HG02981 (cell line): ENCODE results near the gene IRF2BPL.

Experiments used
- ATAC-seq: cut with Tn5 transposase; IDR thresholded peaks from one replicate; pipeline ENCODE4 v1.9.1; 2021; ENCODE audit warnings: mild to moderate bottlenecking, moderate library complexity; ENCODE audit not compliant: unreplicated experiment

Gene IRF2BPL

DNA sequence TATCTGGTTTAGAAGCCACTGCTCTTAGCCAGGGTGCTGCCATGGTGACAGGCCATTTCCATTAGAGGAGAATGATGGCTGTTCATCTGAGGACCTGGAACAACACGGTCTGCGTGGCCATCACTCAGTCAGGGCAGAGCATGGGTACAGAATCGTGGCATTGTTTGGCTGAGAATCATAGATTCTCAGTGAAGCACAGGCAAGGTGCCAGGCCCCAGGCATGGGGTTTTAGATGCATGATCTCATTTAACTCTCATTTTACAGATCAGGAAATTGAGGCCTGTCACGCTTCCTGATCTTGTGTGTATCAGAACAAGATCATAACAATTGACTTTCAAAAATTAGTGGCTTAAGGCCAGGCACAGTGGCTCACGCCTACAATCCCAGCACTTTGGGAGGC, 26.8 kb upstream of the IRF2BPL start:
- no peak for ATAC-seq

DNA sequence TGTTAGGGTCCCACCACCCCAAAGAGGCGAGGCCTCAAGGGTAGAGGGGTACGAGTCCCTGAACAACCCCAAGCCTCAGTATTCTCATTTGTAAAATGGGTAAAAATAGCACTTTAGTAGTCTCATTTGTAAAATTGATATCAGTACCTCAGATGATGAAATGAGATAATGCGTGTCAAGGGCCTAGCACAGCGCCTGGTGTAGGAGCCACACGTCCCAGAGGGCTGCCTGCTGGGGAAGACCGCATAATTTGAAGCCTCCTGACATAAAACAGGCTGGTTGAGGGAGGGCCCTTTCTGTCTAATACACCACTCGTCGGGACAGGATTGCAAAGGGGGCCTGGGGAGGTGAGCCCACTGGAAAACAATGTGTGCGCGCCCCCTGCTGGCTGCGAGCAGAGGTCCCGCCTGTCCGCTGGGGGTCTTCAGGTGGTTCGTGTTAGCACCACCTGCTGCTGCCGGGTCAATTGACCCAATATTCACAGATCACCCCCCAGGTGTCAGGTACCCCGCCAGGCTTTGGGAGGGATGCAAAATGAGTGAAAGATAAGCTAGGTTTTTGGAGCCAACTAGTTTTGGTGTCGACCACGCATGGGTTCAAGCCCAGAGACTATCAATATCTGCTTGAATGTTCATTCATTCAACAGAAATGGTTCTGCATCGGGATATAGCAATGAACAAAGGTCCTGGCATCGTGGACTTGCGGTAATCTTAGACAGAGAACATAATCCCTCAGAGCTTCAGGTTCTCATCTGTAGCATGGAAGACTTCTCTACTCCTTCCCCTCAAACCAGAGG, 24.7 kb upstream of the IRF2BPL start:
- ATAC-seq, result no peak

DNA sequence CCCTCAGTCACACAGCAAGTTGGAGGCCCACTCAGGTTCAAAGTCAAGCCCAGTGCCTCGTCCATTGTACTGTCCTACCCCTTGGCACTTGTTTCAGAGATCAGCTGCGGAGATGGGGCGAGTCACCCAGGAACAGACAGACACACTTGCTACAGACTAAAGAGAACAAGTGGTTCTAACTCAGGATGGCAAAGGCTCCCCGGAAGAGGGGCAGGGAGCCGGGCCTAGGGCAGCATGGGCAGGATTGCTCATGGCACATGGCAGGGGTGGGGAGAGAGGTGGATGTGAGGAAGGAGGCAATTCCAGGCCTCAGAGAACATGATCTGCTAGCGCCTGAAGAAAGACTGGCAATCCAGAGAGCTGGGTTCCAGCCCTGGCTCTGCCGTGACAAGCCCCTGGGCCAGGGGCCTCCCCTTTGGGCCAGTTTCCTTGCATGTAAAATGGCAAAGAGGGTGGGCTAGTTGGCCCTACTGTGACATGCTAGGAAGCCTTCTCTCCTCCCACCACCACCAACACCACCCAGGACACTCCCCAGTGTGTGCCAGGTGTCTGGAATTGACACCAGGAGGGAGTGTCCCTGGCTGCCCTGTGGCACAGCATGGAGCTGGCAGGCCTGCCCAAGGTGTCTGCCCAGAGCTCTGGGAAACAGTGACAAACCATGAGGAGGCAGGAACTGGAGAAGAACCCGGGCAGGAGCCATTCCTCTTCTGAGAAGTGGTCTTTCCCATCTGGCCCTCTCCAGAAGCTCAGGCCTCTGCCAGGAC, 24.0 kb upstream of the IRF2BPL start:
- no peak for ATAC-seq

DNA sequence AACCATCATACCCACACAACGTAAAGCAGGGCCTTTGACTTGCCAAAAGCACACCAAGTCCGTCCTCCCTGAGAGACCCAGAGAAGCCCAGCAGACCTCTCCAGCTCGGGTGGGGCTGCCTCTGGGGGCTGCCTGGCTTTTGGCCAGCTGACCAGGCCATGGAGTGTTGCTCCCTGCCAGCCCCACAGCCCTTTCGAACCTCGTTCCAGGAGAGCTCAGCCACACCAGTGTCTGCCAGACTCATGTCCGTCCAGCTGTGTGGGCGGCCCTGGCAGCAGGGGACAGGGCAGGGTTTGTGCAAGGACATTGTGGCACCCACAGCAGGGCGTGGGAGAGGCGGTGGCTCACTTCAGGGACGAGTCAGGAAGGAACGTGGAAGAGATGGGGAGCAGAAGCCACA, 22.6 kb upstream of the IRF2BPL start:
- ATAC-seq, result no peak

DNA sequence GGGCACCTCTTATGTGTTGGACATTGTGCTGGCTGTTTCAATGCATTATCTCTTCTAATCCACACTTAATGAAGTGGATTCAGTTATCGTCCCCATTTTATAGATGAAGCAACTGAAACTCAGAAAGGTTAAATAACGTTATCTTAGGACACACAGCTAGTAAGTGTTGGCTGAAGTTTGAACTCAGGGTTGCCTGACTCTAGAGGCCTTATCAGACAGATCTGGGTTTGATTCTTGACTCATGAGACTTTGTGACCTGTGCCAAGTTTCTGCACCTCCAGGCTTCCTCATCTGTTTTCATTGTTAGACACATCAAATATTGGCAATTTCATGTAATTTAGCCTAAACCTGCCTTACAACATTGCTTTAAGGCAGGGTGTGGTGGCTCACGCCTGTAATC, 18.2 kb upstream of the IRF2BPL start:
- no peak for ATAC-seq

DNA sequence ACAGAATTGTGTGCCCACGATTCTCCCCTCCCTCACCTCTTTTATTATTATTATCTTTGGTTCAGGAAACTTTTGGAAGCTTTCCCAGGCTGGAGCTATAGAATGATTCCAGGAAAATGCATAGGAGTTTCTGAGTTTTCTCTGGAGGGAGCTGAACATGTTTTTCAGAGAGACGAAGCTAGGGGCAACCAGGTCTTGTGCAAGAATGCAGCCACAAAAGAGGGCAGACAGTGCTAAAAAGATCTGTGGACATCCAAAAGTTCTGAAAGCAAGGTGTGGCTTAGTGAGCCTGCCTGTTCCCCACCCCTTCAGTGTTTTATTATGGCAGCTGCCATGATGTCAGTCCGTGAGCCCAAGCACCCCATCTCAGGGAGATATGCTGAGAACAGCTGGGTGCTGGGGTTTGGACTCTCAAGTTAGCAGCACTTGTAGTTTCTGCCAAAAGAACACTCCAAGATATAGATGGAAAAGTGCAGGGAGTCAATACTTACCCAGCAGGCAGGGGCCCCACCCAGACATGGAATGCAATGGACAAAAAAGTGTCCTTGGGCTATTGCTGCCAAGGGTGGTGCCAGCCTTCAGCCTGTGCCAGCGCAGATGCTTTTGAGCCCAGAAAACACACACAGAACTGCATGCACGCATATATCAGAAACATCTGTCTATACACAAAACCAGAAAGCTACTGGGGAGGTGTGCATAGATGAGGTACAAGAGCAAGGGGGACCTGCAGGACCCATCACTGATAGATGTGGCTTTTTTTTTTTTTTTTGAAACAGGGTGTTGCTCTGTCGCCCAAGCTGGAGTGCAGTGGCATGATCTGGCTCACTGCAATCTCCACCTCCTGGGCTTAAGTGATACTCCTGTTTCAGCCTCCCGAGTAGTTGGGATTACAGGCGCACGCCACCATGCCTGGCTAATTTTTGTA, 17.0 kb upstream of the IRF2BPL start:
- no peak for ATAC-seq

DNA sequence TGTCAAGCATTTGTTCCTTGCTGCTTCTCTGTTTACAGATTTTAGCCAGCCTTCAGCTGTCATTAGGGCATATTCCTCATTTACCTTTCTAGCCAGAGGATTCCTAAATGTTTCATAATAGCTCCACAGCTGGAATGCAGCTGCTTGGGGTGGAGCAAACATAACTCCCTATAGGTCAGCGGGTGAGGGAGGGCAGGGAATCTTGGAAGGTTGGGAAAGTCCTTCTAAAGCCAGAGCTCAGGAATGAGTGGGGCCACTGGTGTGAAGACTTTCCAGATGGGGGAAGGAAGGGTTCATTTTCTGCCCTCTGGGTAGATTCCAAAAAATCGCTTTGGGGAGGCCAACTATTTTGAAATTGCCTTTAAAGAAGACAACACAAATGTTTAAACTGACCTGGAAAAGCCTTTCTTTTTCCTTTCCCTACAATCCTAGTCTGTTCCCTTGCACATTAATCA, 16.3 kb upstream of the IRF2BPL start:
- no peak for ATAC-seq

DNA sequence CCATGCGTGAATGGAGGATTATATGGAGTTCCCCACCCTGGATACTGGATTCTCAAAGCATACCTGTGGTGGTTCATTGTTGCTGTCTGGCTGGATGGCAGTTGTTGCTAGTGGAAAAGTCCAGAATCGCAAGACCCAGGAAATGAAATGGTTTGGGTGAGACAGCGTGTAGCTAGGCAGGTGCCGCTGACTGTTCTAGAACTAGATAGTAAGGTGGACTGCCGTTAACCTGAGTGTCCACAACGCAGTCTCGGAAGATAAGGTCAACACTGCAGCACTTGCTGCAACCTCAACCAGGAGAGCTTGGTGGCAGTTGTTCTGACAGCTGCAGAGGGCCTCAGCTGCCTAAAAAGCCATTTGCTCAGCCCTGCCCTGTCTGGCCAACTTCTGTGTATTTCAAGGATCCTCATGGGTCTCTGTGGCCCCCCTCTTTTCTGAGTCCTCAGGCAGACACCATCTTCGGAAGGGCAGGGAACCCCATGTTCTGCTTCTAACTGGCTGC, 15.5 kb upstream of the IRF2BPL start:
- no peak for ATAC-seq

DNA sequence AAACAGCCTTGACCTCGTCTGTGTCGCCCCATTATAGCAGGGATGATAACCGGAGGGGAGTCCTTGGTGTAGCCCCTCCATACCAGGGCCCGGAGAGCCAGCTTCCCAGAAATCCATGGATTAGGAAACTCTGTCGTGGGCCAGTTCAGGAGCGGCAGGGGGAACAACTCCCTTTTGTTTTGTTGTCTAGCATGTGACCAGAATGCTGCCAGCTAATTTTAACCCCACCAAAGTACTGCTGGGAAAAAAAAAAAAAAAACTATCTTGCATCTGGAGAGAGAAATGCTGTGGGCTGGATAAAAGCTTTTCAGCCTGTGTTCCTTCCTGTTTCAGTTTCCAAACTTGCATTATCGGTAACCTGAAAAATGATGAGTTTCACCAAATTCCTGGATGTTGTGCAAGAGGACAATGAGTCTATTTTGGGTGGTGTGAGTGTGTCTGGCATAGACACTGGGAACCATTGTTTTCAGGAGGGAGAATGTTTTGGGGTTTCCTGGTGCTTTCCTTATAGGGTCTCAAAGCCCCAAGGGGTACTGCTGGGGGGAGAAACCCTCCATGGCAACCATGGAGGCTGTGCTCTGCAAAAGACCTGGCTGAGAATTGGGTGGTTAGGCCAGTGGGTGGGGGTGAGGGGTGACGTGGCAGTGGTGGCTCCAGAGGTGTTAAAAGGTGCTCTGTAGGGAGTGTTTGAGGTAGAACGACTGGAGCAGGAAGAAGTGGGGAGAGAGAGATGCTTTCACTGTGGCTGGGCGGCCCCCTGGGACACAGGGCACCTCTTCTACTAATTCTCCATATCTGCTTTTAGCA, 14.9 kb upstream of the IRF2BPL start:
- no peak for ATAC-seq

DNA sequence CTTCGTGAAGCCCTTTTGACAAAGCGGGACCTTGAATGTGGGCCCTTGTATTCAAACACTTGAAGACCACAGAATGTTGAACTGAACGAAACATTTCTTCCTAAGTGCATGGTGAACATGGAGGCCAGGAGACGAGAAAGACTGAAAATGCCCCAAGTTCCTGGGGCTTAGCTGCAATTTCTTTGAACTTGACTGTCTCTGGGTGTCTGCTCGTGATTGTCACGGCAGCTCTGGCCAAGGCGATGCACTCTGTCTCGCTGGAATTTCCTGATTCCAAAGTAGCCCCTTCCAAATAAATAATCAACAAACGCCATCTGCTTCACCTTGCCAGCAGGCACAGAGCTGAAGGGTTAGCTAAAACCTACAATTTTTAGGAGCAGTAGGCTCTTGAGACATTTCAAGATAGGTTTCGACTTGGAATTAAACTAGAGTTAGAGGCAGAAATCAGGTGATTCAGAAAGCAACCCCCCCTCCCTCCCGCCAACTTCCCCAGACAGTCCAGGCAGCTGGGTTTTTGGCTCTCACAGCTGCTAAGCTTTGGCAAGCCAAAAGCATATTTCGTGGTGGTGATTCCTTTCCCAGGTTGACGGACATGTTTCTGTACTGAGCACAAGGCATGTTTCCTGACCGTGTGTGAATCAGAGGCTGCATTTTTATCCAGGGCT, 13.5 kb upstream of the IRF2BPL start:
- no peak for ATAC-seq

DNA sequence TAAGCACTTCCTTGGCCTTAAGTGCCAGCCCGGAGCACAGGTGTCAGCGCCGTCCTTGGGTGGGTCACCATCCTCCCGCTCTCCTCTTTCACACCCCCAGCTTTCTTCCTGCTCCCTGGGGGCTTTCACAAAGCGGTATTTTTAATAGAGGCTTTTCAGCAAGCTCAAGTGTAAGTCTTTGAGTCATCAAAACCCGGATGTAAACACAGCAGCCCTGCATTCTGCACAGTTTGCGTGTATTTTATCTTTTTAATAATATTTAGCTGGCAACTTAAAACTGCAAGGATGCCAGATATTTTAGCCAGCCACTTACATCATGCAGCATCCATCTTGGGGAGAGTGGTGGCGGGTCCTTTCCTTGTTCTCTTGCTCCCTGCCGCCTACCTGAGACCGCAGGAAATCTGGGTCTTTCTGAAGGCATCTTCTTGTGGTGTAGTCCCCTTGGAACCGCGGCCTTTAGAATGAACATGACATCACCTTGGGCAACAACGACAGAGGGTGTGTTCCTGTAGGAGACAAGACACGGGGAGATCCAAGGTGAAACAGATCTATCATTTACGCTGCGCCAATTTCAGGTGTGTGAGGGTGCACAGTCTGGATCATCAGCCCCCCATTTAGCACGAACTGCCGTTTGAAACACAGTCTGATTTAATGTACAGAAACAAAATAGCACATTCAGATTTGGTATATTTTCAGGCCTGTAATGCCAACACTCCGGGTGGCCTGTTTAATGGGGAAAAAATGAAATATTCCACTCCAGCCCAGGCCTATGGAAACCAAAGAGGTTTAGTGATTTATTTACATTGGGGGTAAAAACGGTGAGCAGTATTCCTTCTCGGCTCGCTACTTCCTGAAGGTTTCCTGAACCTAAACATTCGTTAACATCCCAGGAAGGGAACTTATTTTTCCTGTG, 12.5 kb upstream of the IRF2BPL start:
- peak; percentile 20 for ATAC-seq

DNA sequence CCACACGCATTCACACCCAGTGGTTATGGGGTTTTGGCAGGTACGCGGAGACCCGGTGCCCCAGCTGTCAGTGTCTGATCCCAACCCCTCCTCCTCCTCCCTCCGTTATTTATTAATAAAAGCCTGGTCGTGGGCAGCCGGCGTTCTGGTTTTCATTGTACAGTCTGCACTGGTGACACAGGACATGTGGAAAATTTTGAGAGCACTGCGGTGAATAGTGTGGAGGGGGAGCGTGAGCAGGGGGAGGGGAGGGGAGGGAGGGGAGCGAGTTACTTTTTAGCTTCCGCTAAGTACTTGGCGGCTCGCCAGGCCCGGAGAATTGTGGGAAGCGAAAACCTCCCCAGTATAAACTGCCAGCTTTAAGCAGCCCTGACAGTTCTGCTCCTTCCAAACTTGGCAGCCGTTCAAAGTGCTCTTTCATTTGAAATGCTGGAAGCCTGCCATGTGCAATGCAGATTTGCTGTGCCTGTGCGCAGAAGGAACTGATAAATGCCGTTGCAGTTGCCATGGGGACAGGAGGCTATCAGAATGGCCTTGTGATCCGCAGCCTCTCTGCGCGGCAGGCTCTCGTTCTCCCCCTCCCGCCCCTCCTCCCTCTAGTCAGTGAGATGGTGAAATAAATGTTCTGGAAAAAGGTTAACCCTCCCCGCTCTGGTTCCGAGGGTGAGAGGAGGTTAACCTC, 11.7 kb upstream of the IRF2BPL start:
- peak; percentile 59 for ATAC-seq

DNA sequence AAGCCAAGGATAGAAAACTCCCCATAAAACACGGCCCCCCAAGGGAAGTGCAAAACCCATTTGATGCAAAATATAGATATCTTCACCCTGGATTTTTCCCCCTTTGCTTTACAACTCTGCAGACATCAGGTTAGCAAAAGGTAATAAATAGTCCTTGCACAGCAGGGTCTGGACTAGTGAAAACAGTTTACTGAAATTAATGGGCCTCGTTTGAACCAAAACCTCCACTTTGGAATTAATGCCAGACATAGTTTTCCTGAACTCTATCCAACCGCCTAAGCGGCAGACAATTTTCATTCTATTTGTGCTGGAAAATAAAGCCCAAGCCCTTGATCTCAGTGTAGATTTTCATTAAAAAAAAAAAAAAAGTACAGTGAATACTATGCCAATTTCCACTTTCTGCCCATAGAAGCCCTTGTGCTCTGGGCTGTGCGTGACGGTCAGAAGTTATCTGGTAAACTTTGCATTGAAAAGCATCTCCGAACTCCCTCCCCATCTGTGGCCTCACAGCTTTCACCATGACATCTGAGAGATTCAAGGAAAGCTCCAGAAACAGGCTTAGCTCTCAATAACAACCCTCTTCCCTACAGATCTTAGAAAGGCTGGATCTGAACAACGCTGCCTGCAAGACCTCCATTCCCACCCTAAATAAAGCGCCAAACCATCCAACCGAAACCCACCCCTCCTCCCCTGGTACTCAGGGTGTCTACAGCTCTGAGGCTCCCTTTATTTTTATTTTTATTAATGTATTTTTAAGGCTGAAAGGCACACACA, 11.0 kb upstream of the IRF2BPL start:
- peak; percentile 0 for ATAC-seq

DNA sequence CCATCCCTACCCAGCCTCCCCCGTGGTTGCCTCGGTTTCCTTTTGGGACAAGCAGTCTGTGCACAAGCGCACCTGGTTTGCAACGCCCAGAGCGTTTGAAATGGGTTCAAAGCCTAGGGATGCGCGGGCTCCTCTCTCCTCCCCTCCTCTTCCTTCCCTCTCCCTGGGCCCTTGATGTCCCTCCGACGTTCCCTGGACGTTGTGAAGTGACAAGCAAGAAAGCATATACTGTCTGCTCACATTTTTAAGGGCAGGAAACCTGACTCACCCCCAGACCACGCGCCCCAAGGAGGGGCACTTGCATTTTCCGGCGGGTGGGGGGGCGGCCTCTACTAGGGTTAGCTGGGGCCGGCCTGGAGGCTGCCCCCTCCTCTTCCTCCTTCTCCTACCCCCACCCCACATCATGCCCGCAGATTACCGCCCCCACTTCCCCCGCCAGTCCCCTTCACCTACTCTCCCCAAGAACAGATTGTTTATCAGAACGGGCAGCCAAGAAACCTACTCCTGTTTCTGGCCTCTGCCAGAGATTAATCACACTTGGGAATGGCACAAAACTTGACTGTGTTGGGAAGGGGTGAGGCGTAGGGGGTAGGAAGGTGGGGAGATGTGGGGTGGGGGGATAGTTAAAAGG, 9.5 kb upstream of the IRF2BPL start:
- ATAC-seq, result no peak

DNA sequence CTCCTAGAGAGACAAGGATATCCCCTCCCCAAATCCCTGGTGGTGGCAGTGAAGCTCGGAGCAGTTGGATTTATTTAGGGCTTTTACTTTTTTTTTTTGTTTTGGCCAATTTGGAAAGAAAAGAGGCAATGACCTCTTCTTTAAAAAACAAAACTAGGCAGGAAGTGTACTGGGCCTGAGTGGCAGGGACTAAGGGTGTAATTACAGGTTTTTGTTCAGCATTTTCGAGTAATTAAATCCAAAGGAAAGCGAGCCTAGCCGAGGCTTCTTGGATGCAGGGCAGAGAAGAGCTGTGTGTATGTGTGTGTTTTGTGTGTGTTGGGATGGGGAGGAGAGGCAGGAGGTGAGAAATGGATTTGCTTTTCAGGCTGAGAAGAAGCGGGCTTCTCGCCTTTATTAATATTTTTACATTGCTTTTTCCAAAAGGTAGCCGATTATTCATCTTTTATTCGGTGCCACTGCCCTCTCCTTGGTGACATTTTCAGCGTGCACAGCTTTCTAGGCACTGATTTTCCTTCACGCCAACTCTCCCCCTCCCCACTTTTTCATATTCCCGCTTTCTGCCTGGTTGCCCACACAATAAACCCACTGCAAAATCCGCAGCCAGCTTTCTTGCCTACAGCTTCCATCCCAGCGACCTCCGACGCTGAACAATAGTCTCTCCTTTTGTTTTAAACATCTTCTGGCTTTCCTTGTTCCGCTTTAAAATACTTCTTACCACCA, 8.9 kb upstream of the IRF2BPL start:
- no peak for ATAC-seq
